HepG2 (cell line): Measurements from ENCODE around the gene DMXL1. TPM values are rescaled to one million over a fixed set of nuclear protein-coding genes. Genes with fewer than 3 reads are reported as not detected.

Experiments
- ATAC-seq: fragments of 200-7000 bp; cut with Tn5 transposase; 3 replicates; pipeline ENCODE4 v1.9.1; 2020; ENCODE audit warnings: mild to moderate bottlenecking, moderate library complexity
- BruUV-seq: library from RNA; stranded (reverse); fragments of 400-500 nt; replicated peaks from 2 replicates; lab custom pipeline; 2021; lab: Mats Ljungman, UMichigan
- CTCF ChIA-PET: fragments of 300-600 bp; formaldehyde crosslinking; extraction: SDS; loops from one replicate; lab custom pipeline; 2021; ENCODE audit warnings: low total read pairs, inconsistent platforms, low intra/inter-chr PET ratio; lab: Yijun Ruan, JAX
- POLR2A ChIA-PET: fragments of 350-600 bp; sonication (Branson Sonifier 250); formaldehyde crosslinking; loops from one replicate; lab custom pipeline; 2020; ENCODE audit warnings: antibody characterized with exemption, inconsistent platforms; lab: Yijun Ruan, JAX
- DNase-seq: peaks from one replicate; pipeline ENCODE4 v3.0.0-alpha.2; 2015; ENCODE audit warnings: low spot score
- FAIRE-seq: peaks from 3 replicates; lab custom pipeline; 2011; peaks lifted over from hg19 to GRCh38; lab: Jason Lieb, UNC
- H2AFZ ChIP-seq: one replicate; pipeline ENCODE4 v1.6.1; 2011; ENCODE audit warnings: low read length, inconsistent platforms
- H3K27ac ChIP-seq: fragments of 300-600 bp; 3 replicates; pipeline ENCODE4 v1.8.0; 2011; ENCODE audit warnings: mixed run types, mild to moderate bottlenecking, mixed read lengths, low read length, inconsistent platforms; ENCODE audit not compliant: insufficient read depth; ENCODE audit errors: extremely low read length
- H3K27me3 ChIP-seq, 2 experiments: fragments of 200-600 bp in 1 of 2; 2 replicates in 1 of 2; 3 replicates in 1 of 2; pipeline versions ENCODE4 v1.6.0 to v1.8.0; 2011; ENCODE audit warnings: low read length in 2 of 2, mild to moderate bottlenecking in 2 of 2, moderate library complexity in 2 of 2, inconsistent platforms in 1 of 2; ENCODE audit not compliant: insufficient read depth in 2 of 2, control insufficient read depth in 1 of 2
- H3K36me3 ChIP-seq, 2 experiments: fragments of 200-600 bp in 1 of 2; replicated peaks in 1 of 2; 2 replicates in 1 of 2; 3 replicates in 1 of 2; pipeline versions ENCODE4 v1.5.1 to v1.8.0; 2011; ENCODE audit warnings: low read length in 2 of 2, inconsistent platforms in 1 of 2; ENCODE audit not compliant: insufficient read depth in 2 of 2, control insufficient read depth in 1 of 2
- H3K4me1 ChIP-seq: 2 replicates; pipeline ENCODE4 v1.5.1; 2012; ENCODE audit warnings: low read length, inconsistent platforms; ENCODE audit not compliant: insufficient read depth
- H3K4me2 ChIP-seq: 2 replicates; pipeline ENCODE4 v1.6.0; 2011; ENCODE audit warnings: low read depth, low read length, inconsistent platforms
- H3K4me3 ChIP-seq, 3 experiments: fragments of 200-600 bp in 1 of 3; sonication (generic), shearing (Covaris generic) in 1 of 3; replicated peaks in 1 of 3; 2 replicates each; pipeline ENCODE4 v1.5.1; 2011 to 2016; ENCODE audit warnings: low read length in 3 of 3, inconsistent platforms in 2 of 3, low read depth in 2 of 3, mild to moderate bottlenecking in 2 of 3, control low read depth in 1 of 3, mixed read lengths in 1 of 3; ENCODE audit not compliant: insufficient read depth in 1 of 3
- H3K79me2 ChIP-seq: one replicate; pipeline ENCODE4 v1.6.1; 2011; ENCODE audit warnings: low read length, inconsistent platforms; ENCODE audit not compliant: insufficient read depth
- H3K9ac ChIP-seq: 2 replicates; pipeline ENCODE4 v1.6.0; 2011; ENCODE audit warnings: mild to moderate bottlenecking, low read depth, low read length, inconsistent platforms; ENCODE audit not compliant: insufficient read depth
- H3K9me3 ChIP-seq: 2 replicates; pipeline ENCODE4 v1.5.1; 2012; ENCODE audit warnings: mild to moderate bottlenecking, low read length
- H4K20me1 ChIP-seq: 2 replicates; pipeline ENCODE4 v1.6.0; 2011; ENCODE audit warnings: inconsistent platforms, mild to moderate bottlenecking, low read length, moderate library complexity; ENCODE audit not compliant: insufficient read depth
- DZIP1 ChIP-seq: sonication (generic); formaldehyde crosslinking; IDR thresholded peaks from 2 replicates; pipeline ENCODE4 v1.5.0; 2020; ENCODE audit warnings: mild to moderate bottlenecking, missing genetic modification reagents
- ETV6 ChIP-seq: sonication (generic); formaldehyde crosslinking; conservative IDR thresholded peaks from 2 replicates; pipeline ENCODE4 v1.4.0; 2020; ENCODE audit warnings: missing genetic modification reagents
- FLYWCH1 ChIP-seq: sonication (generic); formaldehyde crosslinking; IDR thresholded peaks from 2 replicates; pipeline ENCODE4 v1.8.1; 2023; ENCODE audit warnings: mild to moderate bottlenecking, missing genetic modification reagents
- REPIN1 ChIP-seq: sonication (generic); formaldehyde crosslinking; IDR thresholded peaks from 2 replicates; pipeline ENCODE4 v1.8.0; 2022; ENCODE audit warnings: missing genetic modification reagents, low read depth, mild to moderate bottlenecking, borderline replicate concordance
- RXRB ChIP-seq: IDR thresholded peaks from 2 replicates; pipeline ENCODE4 v1.6.1; 2016; ENCODE audit warnings: borderline replicate concordance, missing genetic modification reagents, missing compliant biosample characterization
- SKI ChIP-seq: fragments of 450-650 bp; IDR thresholded peaks from one replicate; pipeline ENCODE4 v1.6.1; 2018; ENCODE audit warnings: mild to moderate bottlenecking; ENCODE audit not compliant: partially characterized antibody
- SNAPC2 ChIP-seq: sonication (generic); formaldehyde crosslinking; IDR thresholded peaks from 2 replicates; pipeline ENCODE4 v1.8.1; 2022; ENCODE audit warnings: mild to moderate bottlenecking, missing genetic modification reagents
- ZNF530 ChIP-seq: sonication (generic); formaldehyde crosslinking; IDR thresholded peaks from 2 replicates; pipeline ENCODE4 v1.5.0; 2020; ENCODE audit warnings: low read depth, mild to moderate bottlenecking, missing genetic modification reagents
- ZNF724P ChIP-seq: sonication (generic); formaldehyde crosslinking; IDR thresholded peaks from 2 replicates; pipeline ENCODE4 v1.8.0; 2022; ENCODE audit warnings: missing genetic modification reagents, borderline replicate concordance
- ZNF83 ChIP-seq: sonication (generic); formaldehyde crosslinking; IDR thresholded peaks from 2 replicates; pipeline ENCODE4 v1.4.0; 2020; ENCODE audit warnings: missing genetic modification reagents, mild to moderate bottlenecking, borderline replicate concordance
- WGBS: methylation state at CpG from one replicate; pipeline ENCODE4 v1.1.6; 2017; ENCODE audit warnings: low lambda C conversion rate; 5-methylcytosine and 5-hydroxymethylcytosine counted together
- in situ Hi-C: cut with HindIII; loops from 2 replicates; pipeline ENCODE4 v1.10.0; 2017; ENCODE audit warnings: low pct_unique_long_range_greater_than_20kb; ENCODE audit not compliant: extremely low pct_ligation_motif_present
- intact Hi-C: fragments of 100-400 bp; cut with micrococcal nuclease; formaldehyde crosslinking; loops from one replicate; pipeline ENCODE4 v1.10.0; 2022; ENCODE audit not compliant: unreplicated experiment
- polyA plus RNA-seq, 8 experiments: library from polyadenylated mRNA; depleted of rRNA in 3 of 8; stranded (reverse) in 7 of 8; unstranded in 1 of 8; fragments of >200 nt; fragmentation: Illumina TruSeq in 4 of 8; extraction: Trizol in 4 of 8; gene quantifications; 2 replicates each; pipeline versions ENCODE4 v1.2.1 to v1.2.3, GENCODE V29; 2011 to 2016; ENCODE audit warnings: low read depth in 4 of 8, missing spikeins in 1 of 8, mixed read lengths in 1 of 8; ENCODE audit not compliant: insufficient read depth in 1 of 8
- total RNA-seq, 5 experiments: library from RNA; depleted of rRNA; stranded (reverse); fragments of >200 nt; fragmentation: Illumina TruSeq; extraction: Trizol; gene quantifications; 2 replicates each; pipeline ENCODE4 v1.2.3, GENCODE V29; 2016; ENCODE audit warnings: low read depth in 1 of 5

Gene DMXL1
- total and polyA plus RNA-seq, 2 of the 13 experiments (the other 11 are each of a cell fraction or from before 2014, with no cell fraction given): 6.9 to 18.6 TPM

- intact Hi-C loops: loop anchor here (2.0 kb wide), 1 partner anchor 19 kb away; no protein-coding TSS in a partner anchor
- 0 out of 2 replicates have a peak, but pooled peaks cover 10% of the 10 kb centered on the region for H3K4me1 ChIP-seq
- WGBS: 63% methylated on average over 3 of the region's 3 CpGs
- H2AFZ ChIP-seq: no peak overlapping the region
- ATAC-seq (no peak), FAIRE-seq (no peak), DNase-seq (no peak)
- in situ Hi-C loops: no loop called here
- H3K9ac ChIP-seq: no peak overlapping the region
- no peak overlapping the region for H3K4me3 ChIP-seq
- H3K9me3 ChIP-seq: no peaks in the 10 kb centered on the region
- no peaks in the 10 kb centered on the region; a peak in 1 of 5 replicates for H3K36me3 ChIP-seq
- ChIA-PET CTCF (no interaction called here), POLR2A (interaction anchor here (1.6 to 1.7 kb wide), 2 partner anchors 12 to 19 kb away, joined by 4 to 6 read pairs; no protein-coding TSS in a partner anchor)
- H4K20me1 ChIP-seq: no peaks in the 10 kb centered on the region
- no peaks in the 10 kb centered on the region for H3K79me2 ChIP-seq
- H3K27me3 ChIP-seq: no peaks in the 10 kb centered on the region
- BruUV-seq: no TSS peak
- no peak overlapping the region for H3K27ac ChIP-seq
- TF ChIP-seq SNAPC2 (CRISPR knock-in tag) (no peak), ZNF724P (CRISPR knock-in tag) (no peak), ZNF83 (CRISPR knock-in tag) (no peak)
- H3K4me2 ChIP-seq: no peak overlapping the region
These were observed 216.7 kb downstream of the DMXL1 start for GRCh38 chr5:119287547-119288111.

GRCh38 chr5:119288379-119289033 lies 217.6 kb downstream of the DMXL1 start:
- CTCF ChIA-PET: no interaction called here
- 0 out of 2 replicates have a peak, but pooled peaks cover 6% of the 10 kb centered on the region for H3K4me1 ChIP-seq
- DNase-seq: no peak
- WGBS: 93% methylated on average over 2 of the region's 2 CpGs
- BruUV-seq: no TSS peak
- intact Hi-C loops (loop anchor here (2.0 kb wide), 1 partner anchor 20 kb away; no protein-coding TSS in a partner anchor), in situ Hi-C loops (no loop called here)
- H3K27me3 ChIP-seq: no peaks in the 10 kb centered on the region
- POLR2A ChIA-PET: interaction anchor here (1.6 to 1.7 kb wide), 2 partner anchors 11 to 20 kb away, joined by 4 to 6 read pairs; no protein-coding TSS in a partner anchor
- TF ChIP-seq SKI (no peak), REPIN1 (no peak), FLYWCH1 (CRISPR knock-in tag) (no peak), DZIP1 (no peak), ETV6 (CRISPR knock-in tag) (no peak), ZNF530 (CRISPR knock-in tag) (no peak), RXRB (CRISPR knock-in tag) (no peak)
- no peak for FAIRE-seq
- no peaks in the 10 kb centered on the region for H3K9me3 ChIP-seq
- H3K9ac ChIP-seq: no peak overlapping the region
- no peaks in the 10 kb centered on the region for H4K20me1 ChIP-seq
- H3K4me3 ChIP-seq: no peak overlapping the region
- ATAC-seq: no peak
- no peak overlapping the region for H2AFZ ChIP-seq
- H3K36me3 ChIP-seq: no peaks in the 10 kb centered on the region; a peak in 1 of 5 replicates
- H3K79me2 ChIP-seq: no peaks in the 10 kb centered on the region
- H3K4me2 ChIP-seq: no peak overlapping the region
- no peak overlapping the region for H3K27ac ChIP-seq
